Measurements from ENCODE around the gene SNX2.

SNX2 gene

GRCh38 chr5:122836947-122837346, 62.1 kb downstream of the SNX2 start:
- H3K4me3 ChIP-seq (ENCODE audit: low read length): no peak overlapping the region
- DNase-seq (ENCODE audit: low read depth): no peak
- TF ChIP-seq CTCF (IDR thresholded peaks at IDR 0.05; ENCODE audit: insufficient read depth, low read depth, low read length, missing control alignments): no peak

- no peak for DNase-seq (ENCODE audit: low read depth)
- H3K4me3 ChIP-seq (ENCODE audit: low read length): no peak overlapping the region
- no peak for TF ChIP-seq CTCF (IDR thresholded peaks at IDR 0.05; ENCODE audit: insufficient read depth, low read depth, low read length, missing control alignments)
Measured at GRCh38 chr5:122839731-122840130, 64.9 kb downstream of the SNX2 start.

GRCh38 chr5:122842016-122842580, 67.2 kb downstream of the SNX2 start:
- no peak for DNase-seq (ENCODE audit: low read depth)
- no peak for TF ChIP-seq CTCF (IDR thresholded peaks at IDR 0.05; ENCODE audit: insufficient read depth, low read depth, low read length, missing control alignments)
- no peak overlapping the region for H3K4me3 ChIP-seq (ENCODE audit: low read length)

GRCh38 chr5:122844136-122844909, 69.4 kb downstream of the SNX2 start:
- no peak for TF ChIP-seq CTCF (IDR thresholded peaks at IDR 0.05; ENCODE audit: insufficient read depth, low read depth, low read length, missing control alignments)
- peak overlapping the region; percentile 59 for H3K4me3 ChIP-seq (ENCODE audit: low read length)
- no peak for DNase-seq (ENCODE audit: low read depth)

- TF ChIP-seq CTCF (IDR thresholded peaks at IDR 0.05; ENCODE audit: insufficient read depth, low read depth, low read length, missing control alignments): no peak
- DNase-seq (ENCODE audit: low read depth): no peak
Measured at GRCh38 chr5:122844910-122845228, 70.0 kb downstream of the SNX2 start.

GRCh38 chr5:122845229-122846050, 70.6 kb downstream of the SNX2 start, which contains the start of gene SNX24:
TSS of gene SNX24 (plus strand) at chr5:122845613. CDS start at chr5:122845634, 21 bp downstream.
- H3K4me3 ChIP-seq (ENCODE audit: low read length): peak within 1 kb of the TSS; percentile 59
- peak; percentile 83 for DNase-seq (ENCODE audit: low read depth)
- no peak for TF ChIP-seq CTCF (IDR thresholded peaks at IDR 0.05; ENCODE audit: insufficient read depth, low read depth, low read length, missing control alignments)

More at GRCh38 chr5:122844910-122845228, 70.0 kb downstream of the SNX2 start:
- H3K4me3 ChIP-seq (ENCODE audit: low read length): peak overlapping the region; percentile 59
